MCF 10A (cell line): ENCODE measurements around the gene MTUS2. TPM values are rescaled to one million over a fixed set of nuclear protein-coding genes. Genes with fewer than 3 reads are reported as not detected.

Experiments
- BruUV-seq: library from RNA; stranded (reverse); fragments of 400-500 nt; replicated peaks from 2 replicates; lab custom pipeline; 2021; lab: Mats Ljungman, UMichigan
- CTCF ChIA-PET: fragments of 300-600 bp; sonication (Branson Sonifier 250); formaldehyde crosslinking; extraction: SDS; loops from one replicate; lab custom pipeline; 2021; ENCODE audit warnings: antibody characterized with exemption, inconsistent platforms; lab: Yijun Ruan, JAX
- POLR2A ChIA-PET: fragments of 300-600, 350-650 bp; sonication (Branson Sonifier 250); formaldehyde crosslinking; extraction: SDS; loops from one replicate; lab custom pipeline; 2020; ENCODE audit warnings: antibody characterized with exemption, inconsistent platforms; lab: Yijun Ruan, JAX
- DNase-seq: peaks from one replicate; pipeline ENCODE4 v3.0.0-alpha.2; 2018; ENCODE audit not compliant: unreplicated experiment
- H3K27ac Mint-ChIP-seq: one replicate; pipeline ENCODE4 v1.8.0; 2022; ENCODE audit warnings: mild to moderate bottlenecking, low read depth, mixed read lengths; ENCODE audit not compliant: unreplicated experiment
- H3K27me3 Mint-ChIP-seq: one replicate; pipeline ENCODE4 v1.8.0; 2022; ENCODE audit warnings: mixed read lengths; ENCODE audit not compliant: insufficient read depth, unreplicated experiment
- H3K36me3 Mint-ChIP-seq: one replicate; pipeline ENCODE4 v1.8.0; 2022; ENCODE audit warnings: mild to moderate bottlenecking, moderate library complexity, mixed read lengths; ENCODE audit not compliant: insufficient read depth, unreplicated experiment
- H3K4me1 Mint-ChIP-seq: one replicate; pipeline ENCODE4 v1.8.0; 2022; ENCODE audit warnings: mixed read lengths; ENCODE audit not compliant: insufficient read depth, unreplicated experiment
- H3K4me3 Mint-ChIP-seq: one replicate; pipeline ENCODE4 v1.8.0; 2022; ENCODE audit warnings: mild to moderate bottlenecking, moderate library complexity, mixed read lengths; ENCODE audit not compliant: unreplicated experiment
- H3K9me3 Mint-ChIP-seq: one replicate; pipeline ENCODE4 v1.8.0; 2022; ENCODE audit warnings: mixed read lengths; ENCODE audit not compliant: unreplicated experiment
- CTCF ChIP-seq: fragments of 200-600 bp; IDR thresholded peaks from one replicate; pipeline ENCODE4 v1.8.0; 2022; ENCODE audit warnings: antibody characterized with exemption, mild to moderate bottlenecking; ENCODE audit not compliant: unreplicated experiment
- intact Hi-C: fragments of 100-400 bp; cut with micrococcal nuclease; formaldehyde crosslinking; loops from 2 replicates; pipeline ENCODE4 v1.14.1; 2022
- total RNA-seq: library from RNA; stranded (reverse); gene quantifications from 2 replicates; pipeline ENCODE4 v1.2.3, GENCODE V29; 2022

Gene MTUS2
- total RNA-seq, 1 experiment from 2014 or later: not detected

DNA sequence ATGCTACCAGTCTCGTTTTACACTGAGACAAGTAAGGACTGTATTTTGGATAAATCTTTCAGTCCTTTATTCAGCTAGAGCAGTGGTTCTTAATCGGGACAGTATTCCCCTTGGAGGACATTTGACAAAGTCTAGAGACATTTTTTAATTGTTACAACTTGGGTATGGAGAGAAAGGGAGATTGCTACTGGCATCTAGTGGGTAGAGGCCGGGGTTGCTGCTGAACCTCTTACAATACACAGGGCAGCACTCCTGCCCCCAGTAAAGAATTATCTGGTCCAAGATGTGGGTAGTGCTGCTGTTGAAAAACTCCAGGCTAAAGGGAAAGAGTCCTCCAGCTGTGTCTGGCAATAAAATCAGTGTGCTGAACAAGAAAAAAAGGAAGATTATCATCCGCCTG is 440.5 kb downstream of the MTUS2 start:
- POLR2A ChIA-PET: no interaction called here
- no peak for TF ChIP-seq CTCF
- H3K9me3 Mint-ChIP-seq: peaks cover 8% of the 10 kb centered on the region
- BruUV-seq: no TSS peak
- H3K4me3 Mint-ChIP-seq: no peak overlapping the region
- intact Hi-C loops: loop anchor here (2.0 kb wide), 1 partner anchor 48 kb away; no protein-coding TSS in a partner anchor
- H3K36me3 Mint-ChIP-seq: no peaks in the 10 kb centered on the region
- CTCF ChIA-PET: interaction anchor here (0.6 to 0.7 kb wide), 3 partner anchors 82 to 1434 kb away, joined by 3 to 4 read pairs (median 3); no protein-coding TSS in a partner anchor
- DNase-seq: no peak
- H3K27me3 Mint-ChIP-seq: no peaks in the 10 kb centered on the region
- no peaks in the 10 kb centered on the region for H3K4me1 Mint-ChIP-seq
- no peak overlapping the region for H3K27ac Mint-ChIP-seq

DNA sequence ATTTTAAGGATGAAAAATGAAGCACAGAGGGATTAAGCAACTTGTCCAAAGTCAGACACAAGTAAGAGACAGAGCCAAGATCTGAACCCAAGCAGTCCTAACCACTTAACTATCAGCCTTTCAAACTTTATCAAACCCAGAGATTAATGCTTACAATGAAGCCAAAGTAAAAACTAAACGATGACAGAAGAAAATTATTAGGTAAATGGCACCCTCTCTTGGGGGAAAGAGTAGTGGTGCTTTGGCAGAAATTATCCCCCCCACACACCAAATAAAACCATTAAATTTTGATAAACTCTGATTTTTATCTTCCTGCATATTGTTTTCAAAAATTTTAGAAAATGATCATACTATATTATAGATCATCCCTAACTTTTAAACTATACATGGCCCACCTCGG is 446.1 kb downstream of the MTUS2 start:
- intact Hi-C loops: no loop called here
- Mint-ChIP-seq H3K4me3 (no peak overlapping the region), H3K27ac (no peak overlapping the region), H3K9me3 (peaks cover 12% of the 10 kb centered on the region), H3K4me1 (no peaks in the 10 kb centered on the region), H3K36me3 (no peaks in the 10 kb centered on the region), H3K27me3 (peaks cover 42% of the 10 kb centered on the region)
- no peak for TF ChIP-seq CTCF
- no peak for DNase-seq
- no TSS peak for BruUV-seq
- ChIA-PET CTCF (no interaction called here), POLR2A (no interaction called here)

DNA sequence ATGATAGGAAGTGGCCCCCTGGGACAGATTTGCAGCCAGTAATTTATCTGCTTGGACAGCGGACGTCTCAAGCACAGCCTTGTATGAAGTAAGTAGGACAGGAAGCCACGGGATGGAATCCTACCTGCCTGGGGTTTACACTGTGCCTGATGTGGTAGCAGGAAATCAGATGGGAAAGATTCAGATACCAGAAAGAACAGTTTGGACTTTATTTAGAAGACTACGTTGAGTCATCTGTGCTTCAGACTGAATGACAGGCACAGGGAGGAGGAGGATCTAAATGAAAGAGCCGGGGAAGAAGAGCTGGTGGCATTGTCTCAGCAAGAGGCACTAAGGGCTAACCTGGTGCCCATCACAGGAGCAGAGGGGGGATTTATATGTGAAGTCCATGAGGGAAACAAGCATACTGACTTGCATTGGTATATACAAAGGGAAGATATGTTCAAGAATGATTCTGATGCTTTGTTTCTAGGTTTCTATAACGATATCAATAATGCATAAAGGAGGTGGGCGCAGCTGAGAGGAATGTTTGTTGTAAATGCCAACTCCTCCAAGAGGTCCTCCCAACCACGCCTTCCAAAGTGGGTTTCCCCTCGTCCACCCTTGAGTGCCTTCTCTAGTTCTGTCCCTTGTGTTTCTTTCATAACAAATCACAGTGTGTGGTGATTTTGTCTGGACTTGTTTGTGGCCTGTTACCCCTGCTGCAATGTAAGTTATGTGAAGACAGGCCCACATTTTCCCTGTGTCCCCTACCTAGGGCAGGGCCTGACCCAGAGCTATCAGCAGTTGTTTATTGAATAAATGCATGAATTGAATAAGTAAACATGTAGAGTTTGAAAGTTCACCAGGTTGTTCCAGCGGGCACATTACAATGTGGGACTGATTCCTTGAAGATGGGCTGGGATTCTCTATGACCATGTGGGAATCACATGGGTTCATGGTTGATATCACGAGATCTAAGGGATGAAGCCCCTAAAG is 446.9 kb downstream of the MTUS2 start:
- Mint-ChIP-seq H3K9me3 (peaks cover 15% of the 10 kb centered on the region), H3K36me3 (no peaks in the 10 kb centered on the region), H3K4me1 (no peaks in the 10 kb centered on the region), H3K27me3 (peaks cover 49% of the 10 kb centered on the region), H3K4me3 (no peak overlapping the region), H3K27ac (no peak overlapping the region)
- POLR2A ChIA-PET: no interaction called here
- DNase-seq: no peak
- intact Hi-C loops: no loop called here
- CTCF ChIA-PET: interaction anchor here (0.6 kb wide), 1 partner anchor 173 kb away, joined by 4 read pairs; no protein-coding TSS in a partner anchor
- TF ChIP-seq CTCF: no peak
- BruUV-seq: no TSS peak

DNA sequence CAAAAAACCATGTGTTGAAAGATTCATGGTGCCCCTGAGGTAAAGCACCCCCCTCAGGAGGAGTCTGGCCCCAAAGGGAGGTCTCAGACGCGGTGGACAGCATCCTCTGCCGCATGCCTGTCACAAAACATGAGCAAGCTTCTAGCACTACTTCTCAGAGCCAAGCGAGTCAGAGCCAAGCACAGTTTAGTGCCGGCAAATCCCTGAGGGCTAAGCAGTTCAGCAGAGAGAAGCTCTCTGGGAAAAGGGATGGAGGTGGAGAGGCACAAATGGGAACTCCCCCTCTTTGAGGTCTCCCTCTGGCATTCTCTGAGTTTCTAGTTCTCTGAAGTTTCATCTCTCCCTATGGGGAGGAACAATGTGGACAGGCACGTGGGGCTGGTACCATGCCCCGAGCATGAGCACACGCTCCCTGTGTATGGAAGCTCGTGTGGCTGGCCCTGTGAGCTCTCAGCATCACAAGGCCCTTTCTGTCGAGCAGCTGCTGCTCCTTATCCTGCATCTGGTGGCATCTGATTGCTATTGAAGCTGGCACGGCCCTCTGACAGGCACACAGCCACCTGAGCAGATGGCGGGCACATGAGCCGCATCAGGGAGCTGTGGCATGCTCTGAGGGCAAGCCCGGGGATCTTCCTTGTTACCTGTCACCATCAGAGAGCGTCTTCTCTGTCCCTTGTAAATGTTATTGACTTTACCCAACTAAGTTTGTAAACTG is 450.3 kb downstream of the MTUS2 start:
- intact Hi-C loops: no loop called here
- no TSS peak for BruUV-seq
- Mint-ChIP-seq H3K27me3 (peaks cover 49% of the 10 kb centered on the region), H3K36me3 (no peaks in the 10 kb centered on the region), H3K9me3 (peaks cover 8% of the 10 kb centered on the region), H3K4me3 (no peak overlapping the region), H3K27ac (no peak overlapping the region), H3K4me1 (no peaks in the 10 kb centered on the region)
- CTCF ChIA-PET: interaction anchor here (0.7 kb wide), 1 partner anchor 1247 kb away, joined by 3 read pairs; no protein-coding TSS in a partner anchor
- no peak for TF ChIP-seq CTCF
- DNase-seq: no peak
- POLR2A ChIA-PET: no interaction called here
